GM12891 (cell line): Measurements from ENCODE around the gene PALM.

Experiments
- PAX5 ChIP-seq: IDR thresholded peaks from 2 replicates; pipeline ENCODE4 v1.6.1; 2011; ENCODE audit warnings: low read length, moderate library complexity, mild to moderate bottlenecking; ENCODE audit not compliant: insufficient read depth, severe bottlenecking
- POLR2A ChIP-seq: IDR thresholded peaks from 2 replicates; pipeline ENCODE4 v1.6.1; 2011; ENCODE audit warnings: low read depth, low read length, control low read depth
- POLR2AphosphoS5 ChIP-seq: IDR thresholded peaks from 2 replicates; pipeline ENCODE4 v1.6.1; 2011; ENCODE audit warnings: low read depth, low read length, control low read depth

- no peak for TF ChIP-seq PAX5
- TF ChIP-seq POLR2A, result no peak
- TF ChIP-seq POLR2AphosphoS5, result no peak
Measured at GRCh38 chr19:771332-771785, 62.6 kb downstream of the PALM start.
